ENCODE results near the gene CLNS1A. TPM values are rescaled to one million over a fixed set of nuclear protein-coding genes. Genes with fewer than 3 reads are reported as not detected.
A peak's percentile ranks its signal among the peaks of the same experiment; 100 is the strongest.
"Not testable (repeated sequence)": the region's sequence is repeated elsewhere in the genome, so short reads cannot be mapped to it uniquely, and the experiment has no call there.

The CLNS1A gene
- total RNA-seq, 1 experiment from 2014 or later = 361 TPM

DNA sequence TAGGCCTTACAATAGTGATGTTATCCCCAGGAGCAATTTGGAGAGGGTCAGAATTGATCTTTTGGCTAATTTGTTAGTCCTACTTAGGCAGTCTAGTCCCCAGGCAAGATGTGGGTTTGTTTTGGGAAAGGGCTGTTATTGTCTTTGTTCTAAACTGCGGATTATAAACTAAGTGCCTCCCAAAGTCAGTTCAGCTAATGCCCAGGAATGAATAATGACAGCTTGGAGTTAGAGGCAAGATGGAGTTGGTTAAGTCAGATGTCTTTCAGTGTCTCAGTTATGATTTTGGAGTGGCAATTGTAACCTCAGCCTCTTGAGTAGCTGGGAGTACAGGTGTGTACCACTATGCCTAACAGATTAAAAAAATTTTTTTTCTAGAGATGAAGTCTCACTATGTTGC lies 7.3 kb upstream of the CLNS1A start:
- no peaks in the 10 kb centered on the region for H3K79me2 ChIP-seq (ENCODE audit: low read length)
- H2AFZ ChIP-seq (ENCODE audit: low read length) = peak overlapping the region; percentile 82
- H3K4me2 ChIP-seq (ENCODE audit: low read length) = peak overlapping the region; percentile 47
- no peaks in the 10 kb centered on the region for H3K9me3 ChIP-seq (ENCODE audit: low read length)
- H3K9me2 ChIP-seq (replicated peaks; ENCODE audit: low read length) = no peaks in the 10 kb centered on the region
- H3K4me1 ChIP-seq (ENCODE audit: insufficient read depth, low read length) = peaks cover 13% of the 10 kb centered on the region
- no peaks in the 10 kb centered on the region for H3K27me3 ChIP-seq (ENCODE audit: low read length)
- ChIA-PET CTCF (no interaction called here), POLR2A (ENCODE audit: unreplicated experiment) (no interaction called here)
- TF ChIP-seq EZH2phosphoT487 (IDR thresholded peaks at IDR 0.05; ENCODE audit: borderline replicate concordance, low read length) (no peak), EZH2 (IDR thresholded peaks at IDR 0.05; ENCODE audit: low read length, unreplicated experiment) (no peak)
- TF ChIP-seq, protein P1, sequence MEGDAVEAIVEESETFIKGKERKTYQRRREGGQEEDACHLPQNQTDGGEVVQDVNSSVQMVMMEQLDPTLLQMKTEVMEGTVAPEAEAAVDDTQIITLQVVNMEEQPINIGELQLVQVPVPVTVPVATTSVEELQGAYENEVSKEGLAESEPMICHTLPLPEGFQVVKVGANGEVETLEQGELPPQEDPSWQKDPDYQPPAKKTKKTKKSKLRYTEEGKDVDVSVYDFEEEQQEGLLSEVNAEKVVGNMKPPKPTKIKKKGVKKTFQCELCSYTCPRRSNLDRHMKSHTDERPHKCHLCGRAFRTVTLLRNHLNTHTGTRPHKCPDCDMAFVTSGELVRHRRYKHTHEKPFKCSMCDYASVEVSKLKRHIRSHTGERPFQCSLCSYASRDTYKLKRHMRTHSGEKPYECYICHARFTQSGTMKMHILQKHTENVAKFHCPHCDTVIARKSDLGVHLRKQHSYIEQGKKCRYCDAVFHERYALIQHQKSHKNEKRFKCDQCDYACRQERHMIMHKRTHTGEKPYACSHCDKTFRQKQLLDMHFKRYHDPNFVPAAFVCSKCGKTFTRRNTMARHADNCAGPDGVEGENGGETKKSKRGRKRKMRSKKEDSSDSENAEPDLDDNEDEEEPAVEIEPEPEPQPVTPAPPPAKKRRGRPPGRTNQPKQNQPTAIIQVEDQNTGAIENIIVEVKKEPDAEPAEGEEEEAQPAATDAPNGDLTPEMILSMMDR (conservative IDR thresholded peaks at IDR 0.05; ENCODE audit: low read depth, low read length) = no peak
- H3K27ac ChIP-seq (ENCODE audit: low read length) = no peak overlapping the region
- H3K9ac ChIP-seq (ENCODE audit: low read length) = no peak overlapping the region
- no peaks in the 10 kb centered on the region for H4K20me1 ChIP-seq (ENCODE audit: low read length)
- H3K36me3 ChIP-seq (ENCODE audit: low read depth, low read length) = no peaks in the 10 kb centered on the region
- ATAC-seq = 0 out of 2 replicates have a peak, but pooled peaks have one; percentile 11
- BruUV-seq (replicated peaks) = no TSS peak
- intact Hi-C loops (cut with micrococcal nuclease) = no loop called here
- H3F3A ChIP-seq (ENCODE audit: low read length, unreplicated experiment) = no peaks in the 10 kb centered on the region
- DNase-seq = no peak
- no peak overlapping the region for H3K4me3 ChIP-seq (ENCODE audit: low read length)

DNA sequence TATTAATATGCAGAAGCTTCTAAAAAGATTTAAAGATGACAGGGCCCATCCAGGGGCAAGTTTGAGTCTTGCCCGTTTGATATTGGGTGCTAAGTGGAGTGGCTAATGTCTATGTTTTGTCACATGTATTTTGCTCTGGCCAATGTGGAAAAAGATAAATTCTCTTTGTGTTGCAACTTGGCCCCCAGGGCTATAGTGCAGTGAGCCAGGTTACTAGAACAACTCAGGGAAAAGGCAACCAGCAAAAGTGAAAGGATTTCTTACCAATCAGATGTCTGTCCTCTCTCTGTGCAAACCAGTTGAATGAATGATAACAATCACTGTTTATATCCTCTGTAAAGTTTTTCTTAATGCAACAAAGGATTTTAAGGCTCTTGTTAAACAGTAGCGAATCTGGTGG lies 4.6 kb upstream of the CLNS1A start:
- 0 out of 2 replicates have a peak overlapping the region, but pooled peaks have one; percentile 3 for H2AFZ ChIP-seq (ENCODE audit: low read length)
- ChIA-PET POLR2A (ENCODE audit: unreplicated experiment) (interaction anchor here (0.6 kb wide), 1 partner anchor 85 kb away, joined by 3 read pairs; no protein-coding TSS in a partner anchor), CTCF (no interaction called here)
- ATAC-seq (no peak), DNase-seq (no peak)
- H3K27me3 ChIP-seq (ENCODE audit: low read length) = no peaks in the 10 kb centered on the region
- H3K9me2 ChIP-seq (replicated peaks; ENCODE audit: low read length) = no peaks in the 10 kb centered on the region
- no peaks in the 10 kb centered on the region for H4K20me1 ChIP-seq (ENCODE audit: low read length)
- H3F3A ChIP-seq (ENCODE audit: low read length, unreplicated experiment) = no peaks in the 10 kb centered on the region
- BruUV-seq (replicated peaks) = no TSS peak
- H3K9ac ChIP-seq (ENCODE audit: low read length) = no peak overlapping the region
- H3K4me1 ChIP-seq (ENCODE audit: insufficient read depth, low read length) = peaks cover 19% of the 10 kb centered on the region
- no peak overlapping the region for H3K4me3 ChIP-seq (ENCODE audit: low read length)
- peaks cover 11% of the 10 kb centered on the region for H3K79me2 ChIP-seq (ENCODE audit: low read length)
- H3K27ac ChIP-seq (ENCODE audit: low read length) = no peak overlapping the region
- H3K9me3 ChIP-seq (ENCODE audit: low read length) = no peaks in the 10 kb centered on the region
- intact Hi-C loops (cut with micrococcal nuclease) = no loop called here
- no peak overlapping the region for H3K4me2 ChIP-seq (ENCODE audit: low read length)
- TF ChIP-seq EZH2 (IDR thresholded peaks at IDR 0.05; ENCODE audit: low read length, unreplicated experiment) (no peak), EZH2phosphoT487 (IDR thresholded peaks at IDR 0.05; ENCODE audit: borderline replicate concordance, low read length) (no peak)
- TF ChIP-seq, protein P1 (conservative IDR thresholded peaks at IDR 0.05; ENCODE audit: low read depth, low read length) = no peak
- H3K36me3 ChIP-seq (ENCODE audit: low read depth, low read length) = no peaks in the 10 kb centered on the region

DNA sequence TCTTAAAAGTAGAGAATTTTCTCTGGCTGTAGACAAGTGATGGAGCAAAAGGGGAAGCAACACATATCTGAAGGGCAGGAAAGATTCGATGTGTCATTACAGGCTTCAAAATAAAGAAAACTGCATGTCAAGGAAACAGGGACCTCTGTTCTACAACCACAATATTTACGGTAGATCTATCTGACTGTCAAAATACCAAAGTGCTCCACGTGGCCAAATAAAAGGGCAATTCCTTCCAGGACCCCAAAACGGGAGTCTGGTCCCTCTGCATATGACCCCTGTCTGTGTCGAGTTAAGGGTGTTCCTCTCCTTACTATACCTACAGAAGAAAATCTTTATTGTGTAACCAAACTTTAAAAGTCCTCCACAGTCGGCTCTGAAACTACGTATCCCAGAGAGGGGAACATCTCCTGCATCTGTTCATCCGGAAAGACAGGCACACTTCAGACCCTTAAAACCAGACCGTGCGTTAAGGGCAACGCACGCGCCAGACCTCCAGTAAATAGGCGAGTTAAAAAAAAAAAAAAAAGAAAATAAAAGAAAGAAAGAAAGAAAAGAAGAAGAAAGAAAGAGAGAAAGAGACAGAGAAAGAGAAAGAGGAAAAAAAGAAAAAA lies 756 bp downstream of the CLNS1A start:
- peak overlapping the region; percentile 93 for H3K9ac ChIP-seq (ENCODE audit: low read length)
- H4K20me1 ChIP-seq (ENCODE audit: low read length) = peaks cover 12% of the 10 kb centered on the region; the same call in 1 of the 2 replicates
- H3K79me2 ChIP-seq (ENCODE audit: low read length) = peaks cover 64% of the 10 kb centered on the region
- H3K4me3 ChIP-seq (ENCODE audit: low read length) = peak overlapping the region; percentile 85
- POLR2A ChIA-PET (ENCODE audit: unreplicated experiment) = no interaction called here
- peaks cover 8% of the 10 kb centered on the region; the same call in 1 of the 2 replicates for H3K36me3 ChIP-seq (ENCODE audit: low read depth, low read length)
- peak overlapping the region; percentile 86 for H3K4me2 ChIP-seq (ENCODE audit: low read length)
- intact Hi-C loops (cut with micrococcal nuclease) = loop anchor here (1.0 kb wide), 3 partner anchors 35 to 357 kb away; partner anchors contain the start of genes AAMDC and INTS4
- no peaks in the 10 kb centered on the region for H3F3A ChIP-seq (ENCODE audit: low read length, unreplicated experiment)
- CTCF ChIA-PET = interaction anchor here (0.7 kb wide), 1 partner anchor 362 kb away, joined by 3 read pairs; no protein-coding TSS in a partner anchor
- TF ChIP-seq EZH2phosphoT487 (IDR thresholded peaks at IDR 0.05; ENCODE audit: borderline replicate concordance, low read length) = no peak
- TF ChIP-seq, protein P1 (conservative IDR thresholded peaks at IDR 0.05; ENCODE audit: low read depth, low read length) = no peak
- no peak for TF ChIP-seq EZH2 (IDR thresholded peaks at IDR 0.05; ENCODE audit: low read length, unreplicated experiment)
- TSS peak; percentile 72 for BruUV-seq (replicated peaks)
- no peak for ATAC-seq
- no peaks in the 10 kb centered on the region for H3K9me2 ChIP-seq (replicated peaks; ENCODE audit: low read length)
- DNase-seq = no peak
- peaks cover 19% of the 10 kb centered on the region for H3K4me1 ChIP-seq (ENCODE audit: insufficient read depth, low read length)
- H2AFZ ChIP-seq (ENCODE audit: low read length) = no peak overlapping the region; the same call in 1 of the 2 replicates
- H3K27me3 ChIP-seq (ENCODE audit: low read length) = no peaks in the 10 kb centered on the region
- H3K9me3 ChIP-seq (ENCODE audit: low read length) = no peaks in the 10 kb centered on the region
- peak overlapping the region; percentile 64; the same call in 1 of the 2 replicates for H3K27ac ChIP-seq (ENCODE audit: low read length)

DNA sequence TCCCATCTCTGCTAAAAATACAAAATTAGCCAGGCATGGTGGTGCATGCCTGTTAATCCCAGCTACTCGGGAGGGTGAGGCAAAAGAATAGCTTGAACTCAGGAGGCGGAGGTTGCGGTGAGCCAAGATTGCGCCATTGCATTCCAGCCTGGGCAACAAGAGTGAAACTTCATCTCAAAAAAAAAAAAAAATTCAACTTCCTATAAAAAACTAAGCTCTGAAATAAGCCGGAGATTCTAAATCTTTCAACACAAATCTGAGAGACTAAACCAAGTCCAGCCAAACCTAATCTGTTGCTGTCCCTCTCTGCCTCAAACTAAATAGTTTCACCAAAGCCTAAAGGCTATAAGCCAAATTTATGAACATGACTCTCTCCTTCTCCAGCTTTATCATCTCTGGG lies 3.7 kb downstream of the CLNS1A start:
- H3F3A ChIP-seq (ENCODE audit: low read length, unreplicated experiment); BruUV-seq (replicated peaks); CTCF ChIA-PET; intact Hi-C loops (cut with micrococcal nuclease); H3K27ac ChIP-seq (ENCODE audit: low read length); POLR2A ChIA-PET (ENCODE audit: unreplicated experiment); H3K9ac ChIP-seq (ENCODE audit: low read length); H3K27me3 ChIP-seq (ENCODE audit: low read length); H2AFZ ChIP-seq (ENCODE audit: low read length); DNase-seq; H3K9me3 ChIP-seq (ENCODE audit: low read length); H3K4me2 ChIP-seq (ENCODE audit: low read length); H3K9me2 ChIP-seq (replicated peaks; ENCODE audit: low read length); H3K4me3 ChIP-seq (ENCODE audit: low read length); ATAC-seq: not testable (repeated sequence)
- Histone ChIP-seq H3K79me2 (ENCODE audit: low read length) (peaks cover 90% of the 10 kb centered on the region), H3K36me3 (ENCODE audit: low read depth, low read length) (peaks cover 18% of the 10 kb centered on the region; the same call in 1 of the 2 replicates), H3K4me1 (ENCODE audit: insufficient read depth, low read length) (peaks cover 19% of the 10 kb centered on the region), H4K20me1 (ENCODE audit: low read length) (peaks cover 17% of the 10 kb centered on the region)

All from PC-3 (cell line).